ENCODE results near the gene GLT8D2. TPM values are rescaled to one million over a fixed set of nuclear protein-coding genes. Genes with fewer than 3 reads are reported as not detected.

The GLT8D2 gene
- total RNA-seq, 1 experiment from 2014 or later: 3.8 TPM

GRCh38 chr12:104091136-104091535 lies 41.1 kb upstream of the GLT8D2 start:
- Histone ChIP-seq H3K9me3 (ENCODE audit: control insufficient read depth, low read depth, low read length) (no peaks in the 10 kb centered on the region), H3K18ac (ENCODE audit: insufficient read length, low read depth, low read length) (no peak overlapping the region), H3K27me3 (ENCODE audit: insufficient read depth, low read length) (no peaks in the 10 kb centered on the region), H2AFZ (ENCODE audit: low read length) (no peak overlapping the region), H3K79me1 (ENCODE audit: insufficient read depth, low read depth, low read length, poor library complexity, severe bottlenecking) (no peaks in the 10 kb centered on the region), H3K27ac (ENCODE audit: insufficient read length, low read depth, low read length) (no peak overlapping the region), H3K4me2 (ENCODE audit: insufficient read depth, insufficient read length, low read length) (no peak overlapping the region), H3K23me2 (ENCODE audit: insufficient read length, low read depth, low read length, poor library complexity, severe bottlenecking) (no peaks in the 10 kb centered on the region), H3K23ac (ENCODE audit: insufficient read length, low read depth, low read length) (no peak overlapping the region), H2BK20ac (ENCODE audit: low read depth, low read length, poor library complexity, severe bottlenecking) (no peak overlapping the region), H3K79me2 (ENCODE audit: insufficient read depth, low read length) (no peaks in the 10 kb centered on the region), H2AK5ac (ENCODE audit: insufficient read length, low read length) (no peak overlapping the region), H2BK12ac (ENCODE audit: insufficient read length, low read depth, low read length) (no peak overlapping the region), H2BK15ac (ENCODE audit: low read depth, low read length) (no peak overlapping the region), H3K4me1 (ENCODE audit: insufficient read depth, low read length) (no peaks in the 10 kb centered on the region), H2BK5ac (ENCODE audit: insufficient read length, low read length) (no peak overlapping the region), H3K14ac (ENCODE audit: insufficient read depth, low read length) (0 out of 2 replicates have a peak overlapping the region, but pooled peaks have one; percentile 24), H3K4ac (ENCODE audit: low read depth, low read length) (no peak overlapping the region), H4K91ac (ENCODE audit: insufficient read length, low read depth, low read length) (no peak overlapping the region), H4K20me1 (ENCODE audit: control insufficient read depth, insufficient read depth, insufficient read length) (no peaks in the 10 kb centered on the region), H2BK120ac (ENCODE audit: low read depth, low read length, poor library complexity, severe bottlenecking) (no peak overlapping the region), H3K56ac (ENCODE audit: insufficient read length, low read depth, low read length) (no peak overlapping the region), H3T11ph (ENCODE audit: low read length) (no peak overlapping the region), H4K8ac (replicated peaks; ENCODE audit: insufficient read length, low read depth, low read length) (no peak overlapping the region), H4K5ac (ENCODE audit: insufficient read length, low read depth, low read length) (no peak overlapping the region), H3K9ac (ENCODE audit: extremely low read depth, insufficient read length, low read length) (no peak overlapping the region)
- no peak for DNase-seq
- Mint-ChIP-seq H3K4me3 (no peak overlapping the region), H3K4me1 (peaks cover 8 to 11% of the 10 kb centered on the region in 2 experiments; a peak in 3 of 4 replicates), H3K27ac (peak overlapping the region in 2 of 3 experiments; percentile 10 to 62; a peak in 4 of 7 replicates), H3K36me3 (ENCODE audit: insufficient read depth in 1 of 3, low read depth in 3 of 3) (no peaks in the 10 kb centered on the region), H3K27me3 (ENCODE audit: low read depth) (no peaks in the 10 kb centered on the region), H3K9me3 (no peaks in the 10 kb centered on the region)
- no peak for TF ChIP-seq CTCF (conservative IDR thresholded peaks at IDR 0.05)
- WGBS (ENCODE audit: extremely low coverage, insufficient read length, low lambda C conversion rate): no CpG with 5 or more reads among the region's 4 CpGs

Measured in H9 (cell line).